ENCODE results near the gene JPH3.

Gene JPH3

GRCh38 chr16:87741700-87742415 is 139.6 kb downstream of the JPH3 start:
- no peak for DNase-seq (ENCODE audit: low spot score)

DNA sequence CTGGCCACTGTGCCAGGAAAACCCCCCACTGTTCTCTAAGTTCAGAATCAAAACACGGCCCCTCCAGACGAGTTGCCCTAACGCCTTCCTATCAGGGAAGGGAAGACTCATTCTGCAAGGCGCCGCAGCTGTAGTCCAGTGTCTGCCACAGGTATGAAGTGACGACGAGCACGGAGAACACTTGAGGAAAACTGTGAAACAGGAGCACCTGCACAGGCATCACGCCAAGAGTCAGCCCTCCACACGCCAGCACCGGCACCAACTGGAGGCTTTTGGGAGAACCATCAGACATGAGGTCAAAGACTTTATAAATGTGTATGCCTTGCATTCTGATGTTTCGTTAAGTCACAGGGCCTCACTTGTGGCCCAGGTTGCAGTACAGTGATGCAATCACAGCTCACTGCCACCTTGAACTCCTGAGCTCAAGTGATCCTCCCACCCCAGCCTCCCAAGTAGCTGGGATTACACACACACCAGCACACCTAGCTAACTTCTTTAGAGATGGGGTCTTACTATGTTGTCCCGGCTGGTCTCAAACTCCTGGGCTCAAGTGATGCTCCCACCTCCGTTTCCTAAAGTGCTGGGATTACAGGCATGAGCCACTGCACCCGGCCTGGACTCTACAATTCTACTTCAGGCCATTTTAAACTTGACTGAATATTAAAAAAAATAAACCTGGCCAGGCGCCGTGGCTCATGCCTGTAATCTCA is 140.6 kb downstream of the JPH3 start:
- DNase-seq (ENCODE audit: low spot score): no peak

DNA sequence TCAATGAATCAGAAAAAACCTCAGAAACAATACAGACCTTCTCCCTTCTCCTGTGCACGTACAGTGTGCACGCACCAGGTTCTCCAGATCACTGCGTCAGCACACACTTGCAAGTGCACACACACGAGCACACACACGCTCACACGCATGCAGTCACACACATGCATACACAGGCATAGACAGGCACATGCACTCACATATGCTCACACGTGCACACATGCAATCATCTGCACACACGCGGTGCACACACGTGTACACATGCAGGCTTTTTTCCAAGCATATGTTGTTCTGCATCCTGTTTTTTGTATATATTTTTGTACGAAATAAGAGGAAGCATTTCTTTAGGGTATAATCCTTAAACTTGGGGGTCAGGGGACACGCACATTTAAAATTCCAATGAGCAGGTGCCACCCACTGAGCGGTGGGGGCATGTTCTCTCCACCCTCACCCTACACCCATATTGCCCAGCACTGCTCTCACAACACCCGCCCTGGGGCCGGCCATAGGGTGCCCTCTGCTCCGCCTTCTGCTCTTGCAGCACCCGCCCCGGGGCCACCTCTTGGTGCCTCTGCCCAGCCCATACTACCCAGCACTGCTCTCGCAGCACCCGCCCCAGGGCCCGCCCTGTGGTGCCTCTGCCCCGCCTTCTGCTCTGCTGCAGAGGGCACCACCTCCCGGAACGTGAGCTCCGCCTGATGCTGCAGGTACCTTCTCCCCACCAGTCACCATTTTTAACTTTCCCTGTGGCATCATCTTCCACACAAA is 142.6 kb downstream of the JPH3 start:
- DNase-seq (ENCODE audit: low spot score): no peak

DNA sequence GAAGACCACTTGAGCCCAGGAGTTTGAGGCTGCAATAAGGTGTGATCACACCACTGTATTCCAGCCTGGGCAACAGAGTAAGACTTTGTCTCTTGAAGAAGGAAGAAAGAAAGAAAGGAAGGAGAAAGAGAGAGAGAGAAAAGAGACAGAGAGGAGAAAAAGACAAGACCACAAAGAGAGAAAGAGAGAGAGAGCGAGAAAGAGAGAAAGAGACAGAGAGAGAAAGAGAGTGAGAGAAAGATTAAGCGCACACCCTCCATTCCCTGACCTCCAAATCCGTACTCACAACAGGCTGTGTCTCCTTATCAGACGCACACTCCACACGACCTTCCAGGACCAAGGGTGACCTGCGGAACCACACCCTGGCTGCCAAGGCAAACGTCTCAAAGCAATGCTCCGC is 143.9 kb downstream of the JPH3 start:
- no peak for DNase-seq (ENCODE audit: low spot score)

Data from activated CD4-positive, alpha-beta T cell treated with anti-CD3 and anti-CD28 coated beads, Interleukin-2, Interleukin-4, amounts not matched to agents 100 ng/mL and 50 ng/mL, durations not matched to agents 16 hours and 8 hours (primary cell).